Ovary (tissue), 3 donors: ENCODE measurements around the gene RYR1.

Experiments used
- POLR2A ChIP-seq: fragments of 450-650 bp; IDR thresholded peaks from one replicate; pipeline ENCODE4 v1.6.1; 2017; ENCODE audit warnings: antibody characterized with exemption, mild to moderate bottlenecking, moderate library complexity
- TF ChIP-seq, protein P1 (sequence below), 3 donors: fragments of 450-650 bp in 2 of 3; fragments of 200-600 bp in 1 of 3; IDR thresholded peaks; one replicate each; pipeline versions ENCODE4 v1.5.1 to v1.8.0; 2016 to 2022; ENCODE audit warnings: antibody characterized with exemption in 3 of 3, mild to moderate bottlenecking in 1 of 3
- donor health status: DM: no; HTN: no; CAD: no.

- TF ChIP-seq POLR2A, result no peak
- TF ChIP-seq, protein P1, sequence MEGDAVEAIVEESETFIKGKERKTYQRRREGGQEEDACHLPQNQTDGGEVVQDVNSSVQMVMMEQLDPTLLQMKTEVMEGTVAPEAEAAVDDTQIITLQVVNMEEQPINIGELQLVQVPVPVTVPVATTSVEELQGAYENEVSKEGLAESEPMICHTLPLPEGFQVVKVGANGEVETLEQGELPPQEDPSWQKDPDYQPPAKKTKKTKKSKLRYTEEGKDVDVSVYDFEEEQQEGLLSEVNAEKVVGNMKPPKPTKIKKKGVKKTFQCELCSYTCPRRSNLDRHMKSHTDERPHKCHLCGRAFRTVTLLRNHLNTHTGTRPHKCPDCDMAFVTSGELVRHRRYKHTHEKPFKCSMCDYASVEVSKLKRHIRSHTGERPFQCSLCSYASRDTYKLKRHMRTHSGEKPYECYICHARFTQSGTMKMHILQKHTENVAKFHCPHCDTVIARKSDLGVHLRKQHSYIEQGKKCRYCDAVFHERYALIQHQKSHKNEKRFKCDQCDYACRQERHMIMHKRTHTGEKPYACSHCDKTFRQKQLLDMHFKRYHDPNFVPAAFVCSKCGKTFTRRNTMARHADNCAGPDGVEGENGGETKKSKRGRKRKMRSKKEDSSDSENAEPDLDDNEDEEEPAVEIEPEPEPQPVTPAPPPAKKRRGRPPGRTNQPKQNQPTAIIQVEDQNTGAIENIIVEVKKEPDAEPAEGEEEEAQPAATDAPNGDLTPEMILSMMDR (IDR thresholded peaks at IDR 0.05), result no peak
Measured at GRCh38 chr19:38583985-38584305, 150.5 kb downstream of the RYR1 start.
